Activated naive CD4-positive, alpha-beta T cell treated with anti-CD3 and anti-CD28 coated beads, Interleukin-2, amount 10 ng/mL, durations not matched to agents 7 days and 5 days (primary cell): ENCODE results near the gene CCDC89.

Experiments used
- CTCF ChIA-PET: fragments of 350-600 bp; sonication (Branson Sonifier 250); formaldehyde crosslinking; loops from one replicate; lab custom pipeline; 2021; ENCODE audit warnings: antibody characterized with exemption; lab: Charles Lee
- DNase-seq: peaks from one replicate; pipeline ENCODE4 v3.0.0-alpha.2; 2020
- H3K27ac Mint-ChIP-seq: one replicate; pipeline ENCODE4 v1.8.0; 2021; ENCODE audit warnings: mild to moderate bottlenecking, moderate library complexity, mixed read lengths
- H3K27me3 Mint-ChIP-seq: one replicate; pipeline ENCODE4 v1.8.0; 2021; ENCODE audit warnings: mild to moderate bottlenecking, mixed read lengths
- H3K36me3 Mint-ChIP-seq: one replicate; pipeline ENCODE4 v1.8.0; 2021; ENCODE audit warnings: mixed read lengths
- H3K4me1 Mint-ChIP-seq: one replicate; pipeline ENCODE4 v1.8.0; 2021; ENCODE audit warnings: mixed read lengths
- H3K4me3 Mint-ChIP-seq: one replicate; pipeline ENCODE4 v1.8.0; 2021; ENCODE audit warnings: mild to moderate bottlenecking, moderate library complexity, mixed read lengths
- H3K9me3 Mint-ChIP-seq: one replicate; pipeline ENCODE4 v1.8.0; 2021; ENCODE audit warnings: mixed read lengths

The CCDC89 gene

DNA sequence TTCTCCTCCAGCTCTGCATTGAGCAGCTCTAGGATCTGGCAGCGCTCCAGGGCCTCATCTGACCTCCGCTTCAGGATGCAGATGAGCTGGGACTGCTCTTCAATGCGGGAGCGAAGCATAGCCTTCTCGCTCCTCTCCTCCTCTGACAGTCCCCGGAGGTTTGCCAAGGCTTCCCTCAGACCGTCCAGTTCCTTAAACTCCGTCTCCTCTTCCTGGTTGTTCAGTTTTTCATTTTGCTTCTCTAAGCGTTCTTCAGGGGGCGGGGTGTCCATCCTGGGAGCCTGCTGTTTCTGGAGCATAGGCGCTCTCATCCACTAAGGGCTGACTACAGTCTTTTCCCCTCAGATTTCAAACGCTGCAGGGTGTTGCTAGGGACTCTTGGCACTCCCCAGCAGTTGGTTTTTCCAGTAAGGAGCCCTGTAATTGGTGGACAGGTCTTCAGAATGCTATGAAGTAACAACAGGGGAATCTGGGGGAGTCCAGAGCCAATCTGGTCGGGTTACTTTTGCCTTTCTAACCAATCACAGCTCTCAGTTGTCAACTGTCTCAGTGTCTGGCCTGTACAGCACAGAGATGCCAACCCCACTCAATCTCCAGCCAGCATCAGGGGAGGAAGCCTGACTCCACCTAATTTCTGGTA, at the start of gene CCDC89:
Gene CCDC89, minus strand, starts transcription at position 376 of the 640 bp plus-strand sequence. Its CDS starts 65 bp downstream, at position 311.
- no peak for DNase-seq
- Mint-ChIP-seq H3K9me3 (no peaks in the 10 kb centered on the region), H3K4me1 (peaks cover 24% of the 10 kb centered on the region), H3K27me3 (peaks cover 13% of the 10 kb centered on the region), H3K36me3 (peaks cover 12% of the 10 kb centered on the region), H3K4me3 (no peak within 1 kb of the TSS), H3K27ac (no peak within 1 kb of the TSS)
- CTCF ChIA-PET, result interaction anchor here (0.6 to 1.7 kb wide), 3 partner anchors 13 to 548 kb away, joined by 3 to 6 read pairs (median 3); no protein-coding TSS in a partner anchor

DNA sequence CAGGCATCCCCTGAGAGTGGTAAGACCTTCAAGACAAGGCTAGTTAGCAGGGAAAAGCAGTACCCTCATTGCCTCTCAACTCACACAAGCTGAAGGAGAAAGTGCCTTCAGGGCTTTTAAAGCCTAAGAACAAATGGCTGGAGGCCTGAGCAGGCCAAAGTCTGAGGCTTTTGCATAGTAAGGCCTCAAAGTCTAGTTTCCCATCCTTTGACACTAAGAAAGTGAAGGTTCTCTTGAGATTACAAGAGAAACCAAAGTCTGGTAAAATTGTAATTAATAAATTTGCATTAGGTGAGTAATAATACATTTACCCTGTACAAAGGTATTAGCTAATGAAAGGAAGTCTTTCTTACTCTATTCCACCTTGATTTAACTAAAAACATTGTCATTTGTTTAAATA, 47.0 kb upstream of the CCDC89 start:
- Mint-ChIP-seq H3K4me1 (peaks cover 10% of the 10 kb centered on the region), H3K27me3 (no peaks in the 10 kb centered on the region), H3K4me3 (no peak overlapping the region), H3K36me3 (peaks cover 70% of the 10 kb centered on the region), H3K9me3 (no peaks in the 10 kb centered on the region), H3K27ac (no peak overlapping the region)
- CTCF ChIA-PET, result no interaction called here
- no peak for DNase-seq

DNA sequence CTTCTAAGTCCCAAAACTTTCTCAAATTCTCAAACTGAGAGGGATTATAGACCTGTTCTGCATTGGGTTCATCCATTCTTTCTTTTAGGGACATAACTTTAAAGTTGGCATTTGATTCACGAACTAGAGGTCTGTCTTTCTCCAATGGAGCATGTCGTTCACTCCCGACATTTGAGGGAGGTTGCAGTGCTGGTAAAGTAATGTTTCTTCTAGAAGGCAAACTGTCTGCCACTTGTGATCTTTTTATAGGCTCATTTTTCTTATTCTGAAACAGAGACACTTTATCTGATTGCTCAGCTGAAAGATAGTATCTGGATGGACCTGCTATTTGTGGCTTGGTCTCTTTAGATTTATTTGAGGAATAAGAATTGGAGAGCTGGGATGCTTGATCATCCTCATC, 40.4 kb upstream of the CCDC89 start:
- Mint-ChIP-seq H3K4me1 (peaks cover 3% of the 10 kb centered on the region), H3K27me3 (peaks cover 6% of the 10 kb centered on the region), H3K36me3 (peaks cover 58% of the 10 kb centered on the region), H3K27ac (no peak overlapping the region), H3K4me3 (no peak overlapping the region), H3K9me3 (no peaks in the 10 kb centered on the region)
- CTCF ChIA-PET, result no interaction called here
- no peak for DNase-seq

DNA sequence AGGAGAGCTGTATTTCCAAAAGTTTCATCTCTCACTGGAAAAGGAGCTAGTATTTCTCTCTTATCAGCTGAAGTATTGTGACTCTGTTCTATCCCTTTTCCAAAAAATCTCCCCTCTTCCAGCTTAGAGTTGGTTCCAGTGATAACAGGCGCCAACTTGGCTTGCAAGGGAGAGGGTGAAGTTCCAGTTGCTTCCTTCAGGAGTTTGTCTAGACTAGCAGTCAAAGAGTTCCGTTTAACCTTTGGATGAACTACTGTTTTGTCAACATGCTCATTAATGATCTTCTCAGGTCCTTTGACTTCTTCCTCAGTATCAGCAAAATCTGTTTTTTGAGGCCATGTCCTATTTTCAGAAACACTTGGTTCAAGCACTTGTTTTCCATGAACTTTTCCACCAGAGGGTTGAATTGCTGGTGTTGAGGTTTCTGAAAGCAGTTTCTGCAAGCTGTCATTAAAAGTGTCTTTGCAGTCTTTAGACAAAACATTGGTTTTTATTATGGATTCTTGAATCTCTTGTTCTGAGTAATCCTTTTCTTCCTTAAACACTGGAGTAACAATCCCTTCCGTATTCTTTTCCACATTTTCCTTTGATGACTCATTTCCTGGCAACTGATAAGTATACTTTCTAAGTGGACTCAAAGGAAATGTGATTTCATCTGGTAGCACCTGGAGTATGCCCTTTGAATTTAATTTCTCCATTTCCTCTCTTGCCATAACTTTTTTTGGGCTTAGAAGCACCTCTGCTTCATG, 39.7 kb upstream of the CCDC89 start:
- DNase-seq, result no peak
- Mint-ChIP-seq H3K4me1 (peaks cover 3% of the 10 kb centered on the region), H3K9me3 (no peaks in the 10 kb centered on the region), H3K27ac (no peak overlapping the region), H3K36me3 (peaks cover 54% of the 10 kb centered on the region), H3K4me3 (no peak overlapping the region), H3K27me3 (peaks cover 6% of the 10 kb centered on the region)
- CTCF ChIA-PET, result interaction anchor here (0.7 kb wide), 1 partner anchor 20 kb away, joined by 3 read pairs; no protein-coding TSS in a partner anchor

DNA sequence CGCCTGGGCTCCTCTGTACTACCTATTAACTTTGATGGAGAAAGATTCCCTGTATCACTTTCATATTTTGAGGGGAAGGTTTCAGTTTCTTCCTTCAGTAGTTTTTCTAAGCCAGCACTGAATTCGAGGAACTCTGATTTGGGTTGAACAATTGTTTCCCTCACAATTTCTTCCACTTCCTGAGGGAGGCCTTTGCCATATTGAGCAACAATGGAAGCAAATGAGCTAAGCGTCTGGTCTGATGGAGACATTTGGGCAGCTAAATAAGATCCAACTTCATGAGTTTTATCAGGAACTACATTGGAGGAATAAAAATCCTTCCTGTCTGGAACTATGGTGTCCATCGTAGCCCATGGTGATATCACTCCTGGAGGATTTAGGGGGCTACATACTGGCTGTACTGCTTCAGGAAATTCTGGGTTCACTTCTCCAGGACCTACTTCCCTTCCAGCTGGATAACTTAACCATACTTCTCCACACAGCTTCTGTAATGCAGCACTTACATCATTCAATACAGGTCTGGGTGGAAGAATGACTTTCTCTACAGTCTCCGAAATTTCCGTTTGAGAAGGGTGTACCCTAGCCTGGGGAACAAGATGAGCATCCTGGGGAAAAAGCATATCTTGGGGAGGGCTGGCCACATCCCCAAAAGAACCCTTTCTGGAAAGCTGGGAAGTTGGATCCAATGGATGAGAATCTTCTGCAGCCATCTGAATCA, 38.9 kb upstream of the CCDC89 start:
- Mint-ChIP-seq H3K27ac (no peak overlapping the region), H3K4me3 (no peak overlapping the region), H3K4me1 (peaks cover 3% of the 10 kb centered on the region), H3K36me3 (peaks cover 52% of the 10 kb centered on the region), H3K27me3 (peaks cover 6% of the 10 kb centered on the region), H3K9me3 (no peaks in the 10 kb centered on the region)
- DNase-seq, result no peak
- CTCF ChIA-PET, result interaction anchor here (0.6 to 0.7 kb wide), 2 partner anchors 21 to 38 kb away, joined by 3 to 5 read pairs; no protein-coding TSS in a partner anchor

DNA sequence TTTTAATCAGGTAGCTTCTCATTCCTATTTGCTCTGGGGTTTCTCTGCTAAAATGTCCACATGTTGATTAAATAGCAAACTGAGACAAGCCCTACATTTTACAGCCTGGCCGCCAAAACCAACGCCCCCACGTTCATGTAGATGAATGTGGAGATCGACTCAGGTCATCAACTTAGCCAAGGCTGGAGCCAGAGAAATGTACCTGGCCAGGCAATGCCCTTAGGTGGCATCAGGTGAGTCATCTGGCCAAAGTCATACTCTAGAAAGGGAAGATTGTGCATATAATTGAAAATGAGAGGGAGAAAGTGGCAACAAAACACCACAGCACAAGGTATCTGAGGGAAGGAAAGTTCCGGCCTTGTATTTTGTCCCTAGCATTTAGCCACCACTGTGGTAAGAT, 37.1 kb upstream of the CCDC89 start:
- DNase-seq, result no peak
- H3K9me3 Mint-ChIP-seq, result no peaks in the 10 kb centered on the region

DNA sequence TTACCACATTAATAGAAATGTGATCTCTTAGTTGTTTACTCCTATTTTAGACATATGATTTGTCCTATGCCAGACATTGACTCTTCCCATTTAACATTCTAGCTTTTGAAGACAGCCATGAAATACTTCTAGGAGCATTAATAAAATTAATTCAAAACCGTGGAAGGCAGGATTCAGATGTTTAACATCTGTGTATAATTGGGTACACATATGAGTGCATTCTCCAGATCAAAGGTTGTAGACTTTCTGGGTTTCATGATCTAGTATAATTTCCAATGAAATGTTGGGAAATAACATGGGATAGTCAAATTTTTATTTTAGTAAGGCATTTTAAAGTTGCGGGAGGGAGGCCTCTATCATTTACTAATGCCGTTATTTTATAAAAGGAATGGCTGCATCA, 35.2 kb upstream of the CCDC89 start:
- Mint-ChIP-seq H3K27ac (no peak overlapping the region), H3K27me3 (peaks cover 12% of the 10 kb centered on the region), H3K4me3 (no peak overlapping the region), H3K4me1 (peaks cover 3% of the 10 kb centered on the region), H3K36me3 (peaks cover 25% of the 10 kb centered on the region), H3K9me3 (no peaks in the 10 kb centered on the region)
- no peak for DNase-seq
- CTCF ChIA-PET, result interaction anchor here (1.0 kb wide), 1 partner anchor 10 kb away, joined by 3 read pairs; no protein-coding TSS in a partner anchor

More for the DNA sequence above, 37.1 kb upstream of the CCDC89 start:
- no peak overlapping the region for H3K4me3 Mint-ChIP-seq
- H3K4me1 Mint-ChIP-seq, result peaks cover 3% of the 10 kb centered on the region
- peaks cover 41% of the 10 kb centered on the region for H3K36me3 Mint-ChIP-seq
- CTCF ChIA-PET, result no interaction called here
- H3K27ac Mint-ChIP-seq, result no peak overlapping the region
- H3K27me3 Mint-ChIP-seq, result peaks cover 12% of the 10 kb centered on the region

DNA sequence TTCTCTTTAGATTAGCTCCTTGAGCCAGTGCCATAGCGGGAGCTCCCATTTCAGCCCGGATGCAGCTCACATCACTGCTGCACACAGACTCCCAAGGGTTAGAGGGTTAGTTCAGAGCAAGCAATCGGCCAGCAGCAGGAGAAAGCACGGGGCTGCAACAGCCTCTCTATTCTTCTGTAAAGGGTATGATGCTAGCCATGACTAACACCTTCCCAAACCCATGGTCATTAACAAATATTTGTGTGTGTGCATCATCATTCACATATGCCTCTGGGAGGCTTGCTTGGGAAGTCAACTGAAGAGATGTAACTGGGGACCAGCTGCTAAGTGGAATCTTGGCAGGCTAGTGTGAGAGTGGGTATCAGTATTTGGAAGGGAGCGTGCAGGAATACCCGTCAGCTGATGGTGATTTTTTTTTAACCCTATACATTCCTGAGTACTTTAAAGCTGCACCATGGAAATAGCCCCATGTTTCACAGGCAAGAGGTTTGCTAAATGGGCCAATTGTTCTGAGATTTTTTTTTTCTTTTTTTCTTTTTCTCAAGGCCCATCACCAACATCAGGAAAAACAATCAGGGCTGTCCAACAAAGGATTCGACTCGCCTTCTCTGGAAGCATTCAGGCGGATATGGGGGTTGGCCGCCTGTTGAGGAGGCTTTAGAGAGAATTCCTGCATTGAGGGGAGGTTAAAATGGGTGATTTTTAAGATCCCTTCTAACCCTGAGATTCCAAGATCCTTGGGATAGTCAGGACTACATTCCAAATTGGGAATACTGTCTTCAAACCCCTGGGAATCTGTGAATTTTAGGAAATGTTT, 33.2 kb upstream of the CCDC89 start:
- H3K4me1 Mint-ChIP-seq, result no peaks in the 10 kb centered on the region
- H3K27ac Mint-ChIP-seq, result no peak overlapping the region
- CTCF ChIA-PET, result no interaction called here
- peaks cover 14% of the 10 kb centered on the region for H3K36me3 Mint-ChIP-seq
- DNase-seq, result no peak
- peaks cover 5% of the 10 kb centered on the region for H3K27me3 Mint-ChIP-seq
- no peak overlapping the region for H3K4me3 Mint-ChIP-seq
- H3K9me3 Mint-ChIP-seq, result no peaks in the 10 kb centered on the region

DNA sequence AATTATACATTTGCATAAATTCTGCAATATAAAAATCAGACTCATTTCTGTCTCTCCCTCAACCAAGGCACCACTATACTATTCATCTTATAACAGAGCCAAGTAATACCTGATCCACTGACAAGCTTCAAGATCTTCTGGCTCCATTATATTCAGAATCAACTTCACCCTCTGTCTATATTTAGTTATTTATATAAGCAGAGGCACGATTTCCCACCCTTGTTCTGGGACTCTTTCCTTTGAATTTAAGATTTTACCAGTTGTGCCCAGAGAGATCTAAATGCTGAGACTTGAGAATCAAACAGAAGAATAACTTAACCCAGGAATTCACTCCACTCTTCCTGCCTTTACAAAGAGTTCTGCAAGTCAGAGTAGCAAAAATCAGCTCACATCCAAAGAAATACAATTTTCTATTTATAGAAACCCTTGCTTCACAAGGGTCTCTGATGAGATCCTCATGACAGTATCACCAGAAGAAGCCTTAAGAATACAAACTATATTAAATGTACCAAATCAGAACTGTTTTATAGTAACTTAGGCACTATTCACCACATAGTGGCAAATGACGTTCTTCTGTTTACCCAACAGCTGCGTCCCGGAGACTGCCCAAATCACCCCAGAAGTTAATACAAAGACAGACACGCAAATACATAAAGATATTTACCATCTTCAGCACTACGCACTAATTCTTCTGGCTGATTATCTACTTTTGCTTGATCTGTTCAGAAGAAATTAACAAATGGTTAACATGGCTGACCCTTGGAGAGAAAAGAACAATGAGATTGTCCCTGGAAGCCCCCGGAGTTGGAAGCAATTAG, 32.3 kb upstream of the CCDC89 start:
- H3K4me3 Mint-ChIP-seq, result no peak overlapping the region
- no peaks in the 10 kb centered on the region for H3K4me1 Mint-ChIP-seq
- no peak for DNase-seq
- CTCF ChIA-PET, result no interaction called here
- H3K9me3 Mint-ChIP-seq, result no peaks in the 10 kb centered on the region
- H3K36me3 Mint-ChIP-seq, result peaks cover 12% of the 10 kb centered on the region
- no peak overlapping the region for H3K27ac Mint-ChIP-seq
- peaks cover 5% of the 10 kb centered on the region for H3K27me3 Mint-ChIP-seq

DNA sequence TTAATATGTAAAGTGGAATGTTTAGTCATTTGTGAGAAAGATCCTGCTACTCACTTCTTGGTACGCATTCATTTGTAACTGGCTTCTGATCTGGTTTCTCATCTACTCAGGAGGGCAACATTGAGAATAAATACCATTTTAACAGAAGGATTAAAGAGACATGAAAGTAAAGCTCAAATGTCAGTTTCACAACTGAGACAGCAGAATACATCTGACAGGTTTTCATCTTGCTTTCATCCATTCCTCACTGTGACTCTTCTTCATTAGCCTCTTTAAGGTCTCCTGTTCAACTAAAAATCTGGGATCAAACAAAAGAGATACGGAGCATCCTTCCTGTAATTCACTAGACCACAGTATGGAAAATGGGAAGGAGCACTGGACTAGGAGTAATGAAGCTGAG, 31.4 kb upstream of the CCDC89 start:
- no peak overlapping the region for H3K4me3 Mint-ChIP-seq
- H3K27ac Mint-ChIP-seq, result no peak overlapping the region
- CTCF ChIA-PET, result no interaction called here
- H3K27me3 Mint-ChIP-seq, result peaks cover 5% of the 10 kb centered on the region
- peaks cover 12% of the 10 kb centered on the region for H3K36me3 Mint-ChIP-seq
- H3K9me3 Mint-ChIP-seq, result no peaks in the 10 kb centered on the region
- H3K4me1 Mint-ChIP-seq, result no peaks in the 10 kb centered on the region
- no peak for DNase-seq

DNA sequence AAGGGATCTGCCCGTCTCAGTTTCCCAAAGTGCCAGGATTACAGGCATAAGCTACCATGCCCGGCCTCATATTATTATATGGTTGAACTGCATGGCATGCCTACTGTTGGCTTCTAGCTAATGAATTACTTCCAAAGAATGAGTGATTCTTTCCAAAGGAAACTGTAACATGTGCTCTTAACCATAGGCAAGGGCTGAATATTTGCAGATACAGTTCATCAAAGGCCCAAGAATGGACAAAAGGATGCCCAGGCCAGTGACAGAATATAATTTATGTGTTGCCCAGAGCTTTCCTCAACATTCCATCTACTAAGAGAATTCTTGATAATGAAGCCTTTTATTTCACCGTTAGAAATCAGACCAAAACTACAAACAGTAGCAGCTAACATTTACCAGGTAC, 27.0 kb upstream of the CCDC89 start:
- H3K4me3 Mint-ChIP-seq, result no peak overlapping the region
- H3K4me1 Mint-ChIP-seq, result no peaks in the 10 kb centered on the region

DNA sequence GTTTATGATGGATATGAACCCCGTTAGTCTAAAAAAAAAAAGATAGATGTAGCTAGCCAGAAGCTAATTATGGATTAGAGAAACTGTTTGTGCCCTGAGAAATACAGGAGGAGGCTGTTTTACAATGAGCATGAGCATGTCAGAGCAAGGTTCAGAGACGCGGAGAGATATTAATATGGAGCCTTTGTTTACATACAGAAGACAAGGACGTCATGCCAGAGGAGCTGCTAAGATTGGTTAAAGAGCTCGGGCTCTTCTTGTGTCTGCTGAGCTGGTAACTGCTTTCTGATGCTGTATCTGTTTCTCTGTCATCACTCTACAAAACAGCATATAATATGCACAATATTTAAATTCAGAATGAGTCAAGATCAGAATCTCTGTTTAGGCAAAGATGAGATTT, 24.9 kb upstream of the CCDC89 start:
- H3K9me3 Mint-ChIP-seq, result no peaks in the 10 kb centered on the region
- peaks cover 19% of the 10 kb centered on the region for H3K36me3 Mint-ChIP-seq
- H3K4me1 Mint-ChIP-seq, result no peaks in the 10 kb centered on the region
- CTCF ChIA-PET, result no interaction called here
- no peaks in the 10 kb centered on the region for H3K27me3 Mint-ChIP-seq
- H3K27ac Mint-ChIP-seq, result no peak overlapping the region
- DNase-seq, result no peak
- no peak overlapping the region for H3K4me3 Mint-ChIP-seq

More for the DNA sequence above, 27.0 kb upstream of the CCDC89 start:
- no peak overlapping the region for H3K27ac Mint-ChIP-seq
- no peak for DNase-seq
- CTCF ChIA-PET, result interaction anchor here (0.7 to 1.3 kb wide), 2 partner anchors 25 to 1604 kb away, joined by 3 read pairs; no protein-coding TSS in a partner anchor
- H3K27me3 Mint-ChIP-seq, result no peaks in the 10 kb centered on the region
- H3K36me3 Mint-ChIP-seq, result peaks cover 6% of the 10 kb centered on the region
- H3K9me3 Mint-ChIP-seq, result no peaks in the 10 kb centered on the region
